ENCODE results near the gene TNFRSF11A.

GRCh38 chr18:62361288-62361687 lies 36.2 kb downstream of the TNFRSF11A start:
- TF ChIP-seq CTCF (IDR thresholded peaks at IDR 0.05; ENCODE audit: insufficient read depth, low read depth, low read length) (no peak), EZH2 (IDR thresholded peaks at IDR 0.05; ENCODE audit: insufficient read depth, low read length) (no peak)

Data from astrocyte (in vitro differentiated cells and primary cell).